ENCODE data around the gene AMER2. TPM values are rescaled to one million over a fixed set of nuclear protein-coding genes. Genes with fewer than 3 reads are reported as not detected.

The AMER2 gene
- total and polyA plus RNA-seq, 9 of the 15 experiments (the other 6 are each of a cell fraction or from before 2014, with no cell fraction given), result not detected

- H4K20me1 ChIP-seq (replicated peaks; ENCODE audit: control insufficient read depth, insufficient read depth, low read length), result no peaks in the 10 kb centered on the region
- TF ChIP-seq POLR2AphosphoS2 (IDR thresholded peaks at IDR 0.05; ENCODE audit: low read length) (no peak), GTF2F1 (IDR thresholded peaks at IDR 0.05; ENCODE audit: low read depth, low read length) (no peak), MAZ (CRISPR knock-in tag; conservative IDR thresholded peaks at IDR 0.05 in 1 of 2, IDR thresholded peaks at IDR 0.05 in 1 of 2) (no peak), ZNF280B (CRISPR knock-in tag; IDR thresholded peaks at IDR 0.05) (no peak), ZBTB34 (CRISPR knock-in tag; IDR thresholded peaks at IDR 0.05) (no peak), BRCA1 (IDR thresholded peaks at IDR 0.05) (no peak), BRCA1 (CRISPR knock-in tag; IDR thresholded peaks at IDR 0.05) (no peak)
- H3K36me3 ChIP-seq (ENCODE audit: control insufficient read depth, insufficient read depth, low read length), result no peaks in the 10 kb centered on the region
- in situ Hi-C loops (cut with MboI), result no loop called here
- no peak overlapping the region for H3K27ac ChIP-seq (ENCODE audit: extremely low read depth, low read depth, low read length)
- ChIA-PET POLR2A (interaction anchor here (0.5 kb wide), 1 partner anchor 298 kb away, joined by 3 read pairs; no protein-coding TSS in a partner anchor), CTCF (ENCODE audit: low intra/inter-chr PET ratio) (no interaction called here)
- FAIRE-seq (no peak), ATAC-seq (no peak), DNase-seq (ENCODE audit: extremely low read depth in 1 of 4, low spot score in 3 of 4) (no peak)
- H3K4me1 ChIP-seq (replicated peaks in 1 of 2; ENCODE audit: control insufficient read depth in 2 of 2, insufficient read depth in 2 of 2, low read length in 2 of 2), result no peaks in the 10 kb centered on the region
- H3K4me2 ChIP-seq (ENCODE audit: insufficient read depth, low read length), result no peak overlapping the region
- no peaks in the 10 kb centered on the region for H3K79me2 ChIP-seq (ENCODE audit: control insufficient read depth, insufficient read depth, low read length)
- BruUV-seq (replicated peaks), result no TSS peak
- WGBS (ENCODE audit: insufficient coverage, low coverage, missing lambda C conversion rate), result 0% methylated on average over 2 of the region's 3 CpGs
- intact Hi-C loops (cut with micrococcal nuclease), result no loop called here
- H3K9me1 ChIP-seq (ENCODE audit: control insufficient read depth, insufficient read depth, low read length), result no peaks in the 10 kb centered on the region
- H3K27me3 ChIP-seq (ENCODE audit: control insufficient read depth in 2 of 2, insufficient read depth in 2 of 2, low read length in 2 of 2), result peaks cover 5 to 6% of the 10 kb centered on the region in 2 experiments; a peak in 3 of 5 replicates
- H2AFZ ChIP-seq (ENCODE audit: low read depth, low read length), result no peak overlapping the region
- no peak overlapping the region for H3K9ac ChIP-seq (ENCODE audit: insufficient read depth in 1 of 2, low read depth in 2 of 2, low read length in 2 of 2)
- H3K9me3 ChIP-seq (replicated peaks; ENCODE audit: control insufficient read depth, insufficient read depth, low read depth, low read length), result no peaks in the 10 kb centered on the region
- no peak overlapping the region for H3K4me3 ChIP-seq
These were observed 9.5 kb upstream of the AMER2 start for GRCh38 chr13:25181597-25181996.

Data from K562 (cell line).